GM18861 (cell line): ENCODE measurements around the gene RANBP10.

ENCODE experiments used
- ATAC-seq: cut with Tn5 transposase; IDR thresholded peaks from one replicate; pipeline ENCODE4 v1.9.1; 2021; ENCODE audit not compliant: unreplicated experiment

RANBP10 gene

GRCh38 chr16:67679935-67680897 lies 126.1 kb downstream of the RANBP10 start:
- no peak for ATAC-seq

GRCh38 chr16:67678354-67679023 lies 127.9 kb downstream of the RANBP10 start:
- ATAC-seq = no peak

- no peak for ATAC-seq
Observed at GRCh38 chr16:67677712-67678111, 128.6 kb downstream of the RANBP10 start.

- no peak for ATAC-seq
Observed at GRCh38 chr16:67676939-67677338, 129.4 kb downstream of the RANBP10 start.

GRCh38 chr16:67676516-67676915 lies 129.8 kb downstream of the RANBP10 start:
- no peak for ATAC-seq

- no peak for ATAC-seq
Observed at GRCh38 chr16:67675999-67676398, 130.4 kb downstream of the RANBP10 start.

GRCh38 chr16:67675579-67675935 lies 130.8 kb downstream of the RANBP10 start:
- no peak for ATAC-seq

GRCh38 chr16:67674851-67675578 lies 131.3 kb downstream of the RANBP10 start:
- ATAC-seq = no peak

GRCh38 chr16:67673712-67674580 lies 132.4 kb downstream of the RANBP10 start:
- no peak for ATAC-seq
